ENCODE measurements around the gene NCBP1. TPM values are rescaled to one million over a fixed set of nuclear protein-coding genes. Genes with fewer than 3 reads are reported as not detected.
"Not testable (repeated sequence)": the region's sequence is repeated elsewhere in the genome, so short reads cannot be mapped to it uniquely, and the experiment has no call there.

Gene NCBP1, protein sequence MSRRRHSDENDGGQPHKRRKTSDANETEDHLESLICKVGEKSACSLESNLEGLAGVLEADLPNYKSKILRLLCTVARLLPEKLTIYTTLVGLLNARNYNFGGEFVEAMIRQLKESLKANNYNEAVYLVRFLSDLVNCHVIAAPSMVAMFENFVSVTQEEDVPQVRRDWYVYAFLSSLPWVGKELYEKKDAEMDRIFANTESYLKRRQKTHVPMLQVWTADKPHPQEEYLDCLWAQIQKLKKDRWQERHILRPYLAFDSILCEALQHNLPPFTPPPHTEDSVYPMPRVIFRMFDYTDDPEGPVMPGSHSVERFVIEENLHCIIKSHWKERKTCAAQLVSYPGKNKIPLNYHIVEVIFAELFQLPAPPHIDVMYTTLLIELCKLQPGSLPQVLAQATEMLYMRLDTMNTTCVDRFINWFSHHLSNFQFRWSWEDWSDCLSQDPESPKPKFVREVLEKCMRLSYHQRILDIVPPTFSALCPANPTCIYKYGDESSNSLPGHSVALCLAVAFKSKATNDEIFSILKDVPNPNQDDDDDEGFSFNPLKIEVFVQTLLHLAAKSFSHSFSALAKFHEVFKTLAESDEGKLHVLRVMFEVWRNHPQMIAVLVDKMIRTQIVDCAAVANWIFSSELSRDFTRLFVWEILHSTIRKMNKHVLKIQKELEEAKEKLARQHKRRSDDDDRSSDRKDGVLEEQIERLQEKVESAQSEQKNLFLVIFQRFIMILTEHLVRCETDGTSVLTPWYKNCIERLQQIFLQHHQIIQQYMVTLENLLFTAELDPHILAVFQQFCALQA
- total RNA-seq, result 16.6 TPM

DNA sequence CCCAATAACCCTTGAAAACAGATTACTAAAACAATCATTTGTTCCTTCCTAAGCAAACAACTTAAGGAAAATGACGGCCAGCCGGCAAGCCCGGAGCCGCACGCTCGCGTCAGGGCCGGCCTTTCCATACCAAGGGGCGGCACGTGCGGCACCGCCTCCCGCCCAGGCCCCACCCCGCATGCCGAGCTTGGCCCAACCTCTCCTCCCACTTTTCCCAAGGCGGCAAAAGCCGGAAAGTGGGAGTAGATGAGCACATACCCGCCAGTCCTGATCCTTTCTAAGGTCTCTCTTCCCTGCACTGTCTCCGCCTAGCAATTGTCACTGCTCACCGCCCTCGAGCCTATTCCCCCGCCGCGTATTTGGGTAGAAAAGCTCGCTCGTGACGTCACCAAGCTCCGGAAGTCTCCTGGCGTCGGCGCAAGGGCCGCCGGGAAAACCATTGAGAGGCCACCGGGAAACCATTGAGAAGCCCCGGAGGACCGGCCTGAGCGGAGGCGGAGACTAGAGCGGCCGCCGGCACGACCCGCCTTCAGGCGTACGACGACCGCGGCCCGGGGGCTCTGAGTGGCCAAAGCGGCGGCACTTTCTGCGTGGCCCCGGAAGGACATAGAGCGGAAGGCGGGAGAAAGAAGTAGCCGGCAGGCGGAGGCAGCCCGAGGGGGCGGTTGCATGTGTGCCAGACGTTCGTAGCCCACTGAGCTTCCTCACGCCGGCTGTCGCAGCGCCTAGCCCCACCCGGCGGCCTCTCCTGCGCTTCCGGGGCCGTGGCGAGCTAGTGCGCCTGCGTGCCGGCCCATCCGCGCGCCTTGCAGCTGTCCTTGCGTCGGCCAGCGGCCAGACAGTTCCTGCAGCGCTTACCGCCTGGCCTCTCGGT is at the start of gene NCBP1, which contains the start of gene TSTD2:
Gene NCBP1 (plus strand): TSS at position 837 of the 874 bp plus-strand sequence. CDS start 61 bp downstream, outside the sequence.
Gene TSTD2 (minus strand): TSS at position 384 of the 874 bp plus-strand sequence. CDS start 5,806 bp downstream, outside the sequence.
- peak; percentile 95 for ATAC-seq

DNA sequence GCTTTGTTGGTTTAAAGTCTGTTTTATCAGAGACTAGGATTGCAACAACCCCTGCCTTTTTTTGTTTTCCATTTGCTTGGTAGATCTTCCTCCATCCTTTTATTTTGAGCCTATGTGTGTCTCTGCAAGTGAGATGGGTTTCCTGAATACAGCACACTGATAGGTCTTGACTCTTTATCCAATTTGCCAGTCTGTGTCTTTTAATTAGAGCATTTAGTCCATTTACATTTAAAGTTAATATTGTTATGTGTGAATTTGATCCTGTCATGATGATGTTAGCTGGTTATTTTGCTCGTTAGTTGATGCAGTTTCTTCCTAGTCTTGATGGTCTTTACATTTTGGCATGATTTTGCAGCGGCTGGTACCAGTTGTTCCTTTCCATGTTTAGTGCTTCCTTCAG is 48.8 kb upstream of the NCBP1 start:
- not testable (repeated sequence) for ATAC-seq

DNA sequence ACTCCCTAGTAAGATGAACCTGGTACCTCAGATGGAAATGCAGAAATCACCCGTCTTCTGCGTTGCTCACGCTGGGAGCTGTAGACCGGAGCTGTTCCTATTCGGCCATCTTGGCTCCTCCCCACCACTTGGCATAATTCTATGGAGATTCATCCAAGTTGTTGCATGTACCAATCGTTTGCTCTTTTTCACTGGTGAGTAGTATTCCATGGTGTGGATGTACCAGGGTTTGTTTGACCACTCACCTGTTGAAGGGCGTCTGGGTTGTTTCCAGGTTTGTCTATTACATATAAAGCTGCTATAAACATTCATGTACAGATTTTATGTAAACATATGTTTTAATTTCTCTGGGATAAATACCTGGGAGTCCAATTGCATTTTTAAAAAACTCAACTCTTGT is 46.7 kb upstream of the NCBP1 start:
- ATAC-seq, result not testable (repeated sequence)

DNA sequence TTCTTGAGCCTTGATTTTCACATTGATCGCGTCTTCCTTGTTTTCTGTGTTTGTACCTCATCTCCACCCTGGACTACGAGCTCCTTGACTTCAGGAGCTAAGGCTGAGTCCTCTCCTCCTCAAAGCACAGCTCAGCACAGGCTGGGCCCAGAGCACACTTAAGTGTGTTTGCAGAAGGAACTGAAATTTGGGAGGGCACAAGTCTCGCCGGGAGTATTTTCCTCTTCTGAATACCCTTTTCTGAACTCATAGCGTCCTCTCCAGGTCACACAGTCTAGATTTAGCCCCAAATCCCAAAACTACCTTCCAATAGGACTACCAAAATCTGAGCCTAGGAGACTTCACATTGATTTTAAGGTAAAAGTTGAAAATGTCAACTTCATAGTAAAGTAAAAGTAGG is 42.1 kb upstream of the NCBP1 start:
- ATAC-seq, result no peak

DNA sequence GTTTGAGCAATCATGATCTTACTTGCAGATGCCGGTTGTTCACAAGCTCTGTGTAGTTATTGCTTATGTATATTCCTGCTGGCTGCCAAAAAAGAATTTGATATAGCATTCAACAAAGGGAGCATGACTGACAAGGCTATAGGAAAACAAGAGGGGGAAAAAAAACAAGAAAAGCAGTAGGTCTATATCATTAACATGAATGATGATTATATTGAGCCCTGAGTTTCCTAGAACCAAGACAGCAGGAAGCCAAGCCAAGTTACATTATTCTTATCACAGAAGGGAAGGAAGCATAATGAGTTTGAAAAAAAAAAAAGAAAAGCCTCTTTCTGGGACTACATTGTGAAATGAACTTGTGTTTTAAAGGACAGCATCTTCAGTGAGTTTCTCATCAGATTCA is 41.5 kb upstream of the NCBP1 start:
- ATAC-seq, result no peak

DNA sequence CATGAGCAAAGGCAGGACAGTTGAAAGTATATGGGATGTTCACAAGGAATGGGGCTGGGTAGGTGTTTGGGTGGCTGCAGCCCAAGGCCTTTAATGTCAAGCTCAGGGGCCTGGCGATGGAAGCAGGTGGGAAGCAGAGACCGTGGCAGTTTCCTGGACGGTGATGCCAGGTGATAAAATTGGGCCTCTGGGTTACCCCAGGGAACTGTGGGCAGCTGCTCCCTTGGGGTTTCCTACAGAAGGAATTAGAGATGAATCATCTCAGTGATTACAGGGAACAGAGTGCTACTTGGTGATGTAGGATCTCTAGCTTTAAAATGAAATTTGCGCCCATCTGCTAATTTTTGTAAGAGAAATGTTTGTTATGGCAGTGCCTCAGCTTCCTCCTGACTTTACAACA is 39.7 kb upstream of the NCBP1 start:
- no peak for ATAC-seq

DNA sequence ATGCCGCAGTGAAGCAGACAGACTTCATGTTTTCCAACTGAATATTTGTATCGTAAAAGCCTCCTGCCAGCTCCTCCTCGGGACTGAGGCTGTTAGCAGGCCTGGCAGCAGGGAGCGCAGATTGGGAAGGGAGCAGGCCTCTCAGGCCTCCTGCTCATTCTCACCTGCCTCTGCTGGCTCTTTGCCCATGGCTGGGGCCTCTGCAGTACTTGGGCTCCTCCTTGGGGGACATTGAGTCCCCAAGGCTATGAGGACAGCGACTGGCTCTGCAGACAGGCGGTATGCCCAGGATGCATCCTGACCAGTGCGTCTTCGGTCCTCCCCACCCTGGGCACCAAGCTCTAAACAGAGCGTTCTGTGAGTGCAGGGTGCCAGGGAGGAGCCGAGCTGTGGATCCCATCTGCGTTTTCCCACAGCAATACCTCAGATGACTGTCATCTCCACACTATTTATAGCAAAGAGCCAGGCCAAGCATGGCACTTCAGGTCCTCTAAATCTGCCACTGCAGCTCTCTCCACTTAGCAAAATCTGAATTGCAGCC is 39.2 kb upstream of the NCBP1 start:
- ATAC-seq, result no peak

DNA sequence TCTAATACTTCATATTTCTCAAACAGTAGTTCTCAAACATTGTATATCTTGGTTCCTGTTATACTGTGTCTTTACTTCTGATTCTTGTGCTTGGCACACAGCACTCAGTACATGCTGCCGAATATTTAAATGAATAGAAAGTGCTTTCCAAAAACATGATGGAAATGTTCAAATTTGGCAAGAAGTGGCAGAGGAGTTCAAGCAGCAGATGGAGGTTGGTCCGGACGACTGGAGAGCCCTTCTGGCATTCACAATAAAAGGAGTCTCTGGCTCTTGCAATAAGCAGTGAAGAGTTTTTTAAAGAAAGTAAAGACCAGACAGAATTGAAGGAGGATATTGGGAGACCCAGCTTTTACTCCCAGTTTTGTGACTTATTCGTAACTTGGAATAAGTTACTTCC is 36.7 kb upstream of the NCBP1 start:
- no peak for ATAC-seq

DNA sequence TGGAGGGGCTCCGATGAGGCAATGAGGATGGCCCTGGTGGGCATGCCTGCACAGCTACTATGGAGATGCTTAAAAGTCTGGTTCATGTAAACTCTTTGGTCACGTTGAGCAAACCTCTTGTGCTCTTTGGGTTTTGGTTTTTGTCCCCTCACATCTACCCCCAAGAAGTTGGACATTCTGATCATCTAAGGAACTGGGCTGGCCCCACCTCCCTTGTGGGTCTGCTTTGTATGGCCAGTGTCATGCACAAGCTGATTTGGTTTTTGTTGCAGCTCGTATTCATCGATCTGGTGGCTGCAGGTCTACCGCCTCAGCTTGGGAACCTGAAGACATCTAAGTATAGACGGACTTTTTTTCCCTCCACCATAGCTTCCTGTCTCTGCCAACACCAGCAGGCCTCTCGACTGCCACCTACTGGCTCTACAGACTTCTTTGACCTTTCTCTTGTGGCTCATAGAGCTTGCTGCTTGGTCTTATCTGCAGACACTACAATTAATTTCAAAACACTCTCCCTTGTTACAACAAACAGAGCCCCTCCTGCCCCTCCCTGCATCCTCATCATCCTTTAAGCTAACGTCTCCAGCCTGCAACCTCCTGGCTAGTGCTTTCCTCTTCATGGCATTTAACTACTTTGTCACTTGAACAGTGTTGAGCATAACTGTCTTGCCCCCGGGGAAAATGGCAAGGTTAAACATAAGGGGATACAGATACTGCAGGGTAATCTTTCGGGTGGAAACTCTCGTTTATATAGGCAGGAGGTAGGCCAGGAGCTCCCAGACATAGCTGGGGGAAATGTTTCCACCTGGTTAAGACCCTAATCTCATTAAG is 34.9 kb upstream of the NCBP1 start:
- peak; percentile 74 for ATAC-seq

DNA sequence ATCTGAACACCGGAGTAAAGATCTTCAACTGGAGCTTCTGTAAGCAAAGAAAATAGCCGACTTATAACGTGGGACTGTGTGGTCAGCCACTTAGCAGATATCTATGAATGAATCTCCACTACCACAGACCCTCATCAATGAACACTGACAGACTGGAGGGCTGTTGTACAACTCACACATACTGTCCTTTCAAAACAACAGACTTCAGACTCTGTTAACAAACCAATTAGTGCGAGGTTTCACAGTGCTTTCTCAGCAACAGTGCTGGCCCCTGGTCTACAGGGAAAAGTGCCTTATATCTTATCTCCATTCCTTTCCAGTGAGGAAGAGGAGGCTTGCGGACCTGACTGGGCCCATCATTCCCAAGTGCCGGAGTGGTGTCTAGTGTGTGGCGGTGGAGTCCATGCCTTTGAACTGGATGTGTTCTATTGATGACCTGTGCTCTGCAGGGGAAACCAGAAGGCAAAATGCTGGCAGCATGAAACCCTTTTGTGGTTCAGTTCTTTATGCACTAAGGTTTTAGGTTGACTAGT is 34.2 kb upstream of the NCBP1 start:
- ATAC-seq, result no peak

DNA sequence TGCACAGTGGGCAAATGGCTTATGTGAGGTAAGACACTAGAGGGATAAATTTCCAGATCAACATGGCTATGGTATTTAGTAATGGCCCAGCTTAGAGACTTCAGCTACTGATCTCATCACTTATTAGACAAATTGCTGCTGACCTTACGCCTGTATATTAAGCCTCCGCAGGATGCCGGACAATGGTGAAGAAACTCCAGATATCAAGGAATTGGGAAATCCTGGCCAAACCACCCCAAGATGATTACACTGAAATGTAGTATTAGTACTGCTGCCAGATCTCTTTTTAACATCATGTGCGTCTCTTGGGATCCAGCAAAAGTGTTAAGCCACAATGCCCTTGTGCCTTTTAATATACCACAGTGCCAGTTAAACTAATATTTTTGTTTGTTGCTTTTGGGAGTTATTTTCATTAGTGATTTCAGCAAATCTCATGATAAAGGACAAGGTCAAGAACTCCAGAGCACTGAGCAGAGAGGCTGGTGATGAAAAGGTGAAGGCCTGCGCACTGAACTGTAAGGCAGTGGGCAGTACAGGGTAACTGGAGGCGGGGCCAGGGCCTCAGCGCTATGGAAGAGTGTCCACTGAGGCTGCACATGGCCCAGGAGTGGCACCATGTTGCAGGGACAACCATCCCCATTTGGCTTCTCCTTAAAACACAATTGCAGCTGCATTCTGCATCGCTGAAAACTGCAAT is 32.9 kb upstream of the NCBP1 start:
- ATAC-seq, result no peak

DNA sequence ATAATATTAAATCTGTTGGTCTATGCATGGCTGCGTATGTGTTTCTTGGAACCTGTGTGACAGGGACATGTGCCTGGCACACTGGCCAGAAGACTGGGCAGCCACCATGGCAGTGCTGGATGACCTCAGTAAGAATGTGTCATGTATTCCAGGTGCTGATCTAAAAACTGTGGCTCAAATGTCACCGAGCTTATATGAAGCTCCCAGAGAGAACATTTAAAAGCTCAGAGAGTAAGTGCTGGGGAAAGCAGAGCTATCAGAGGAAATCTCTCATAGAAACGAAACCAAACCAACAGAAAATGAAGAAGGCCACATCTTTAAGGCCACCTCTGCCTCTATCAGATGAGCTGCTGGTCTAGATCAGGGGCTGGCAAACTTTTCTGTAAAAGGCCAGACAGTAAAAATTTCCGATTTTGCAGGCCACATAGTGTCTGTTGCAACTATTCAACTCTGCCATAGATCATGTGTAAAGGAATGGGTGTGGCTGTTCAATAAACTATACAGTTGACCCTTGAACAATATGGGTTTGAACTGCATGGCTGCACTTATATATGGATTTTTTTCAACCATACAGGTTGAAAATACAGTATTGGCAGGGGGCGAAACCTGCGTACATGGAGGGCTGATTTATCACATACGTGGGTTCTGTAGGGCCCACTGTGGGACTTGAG is 32.3 kb upstream of the NCBP1 start:
- no peak for ATAC-seq

DNA sequence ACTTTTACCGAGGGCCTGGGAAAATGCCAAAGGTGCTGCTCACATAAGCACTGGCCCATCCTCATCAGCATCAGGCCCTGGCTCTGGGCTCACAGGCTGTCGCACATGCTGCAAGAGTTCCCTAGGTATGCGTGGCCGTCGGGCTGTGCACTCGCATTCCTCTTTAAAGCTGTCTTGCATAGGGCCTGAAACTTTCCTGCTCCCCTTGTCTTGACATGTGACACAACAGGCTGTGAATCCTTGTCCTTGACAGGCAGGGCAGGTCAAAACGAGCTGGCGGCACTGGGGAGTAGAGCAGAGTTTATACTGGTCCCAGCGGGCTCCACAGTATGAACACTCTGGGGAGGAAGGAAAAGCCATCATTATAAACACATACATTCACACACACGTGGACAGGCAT is 31.2 kb upstream of the NCBP1 start:
- ATAC-seq, result no peak

DNA sequence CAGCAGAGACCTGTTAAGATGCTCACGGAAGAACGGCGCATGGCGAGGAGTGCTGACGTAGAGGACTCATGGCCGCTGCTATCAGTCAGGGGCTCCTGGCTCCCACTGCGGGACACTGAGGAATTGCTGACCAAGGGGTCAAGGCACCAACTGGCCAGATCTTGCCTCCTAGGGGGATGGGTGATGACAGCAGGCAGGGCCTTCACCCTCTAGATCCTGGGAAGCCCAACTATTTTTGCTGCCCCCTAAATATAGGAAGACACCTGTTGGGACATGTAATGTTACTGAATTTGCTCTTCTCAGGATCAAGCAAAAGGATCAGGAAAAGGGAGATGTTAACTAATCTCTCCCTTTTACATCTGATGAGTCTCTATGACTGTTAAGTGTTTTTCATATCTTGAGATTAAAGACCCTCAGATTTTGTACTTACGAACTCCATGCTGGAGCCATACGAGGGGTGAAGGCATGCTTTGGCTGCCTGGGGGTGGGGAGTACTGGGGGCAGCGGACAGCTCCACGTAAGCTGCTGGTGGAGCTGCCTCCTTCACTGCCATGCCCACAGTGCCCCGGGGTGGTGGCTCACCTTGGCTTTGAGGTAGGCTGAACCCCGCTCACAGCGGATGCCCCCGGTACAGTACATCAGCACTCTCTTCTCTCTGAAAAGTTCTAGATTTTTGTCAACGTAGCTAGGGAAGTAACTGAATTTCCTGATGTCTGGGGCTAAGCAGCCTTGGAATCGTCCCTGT is 28.5 kb upstream of the NCBP1 start:
- no peak for ATAC-seq

DNA sequence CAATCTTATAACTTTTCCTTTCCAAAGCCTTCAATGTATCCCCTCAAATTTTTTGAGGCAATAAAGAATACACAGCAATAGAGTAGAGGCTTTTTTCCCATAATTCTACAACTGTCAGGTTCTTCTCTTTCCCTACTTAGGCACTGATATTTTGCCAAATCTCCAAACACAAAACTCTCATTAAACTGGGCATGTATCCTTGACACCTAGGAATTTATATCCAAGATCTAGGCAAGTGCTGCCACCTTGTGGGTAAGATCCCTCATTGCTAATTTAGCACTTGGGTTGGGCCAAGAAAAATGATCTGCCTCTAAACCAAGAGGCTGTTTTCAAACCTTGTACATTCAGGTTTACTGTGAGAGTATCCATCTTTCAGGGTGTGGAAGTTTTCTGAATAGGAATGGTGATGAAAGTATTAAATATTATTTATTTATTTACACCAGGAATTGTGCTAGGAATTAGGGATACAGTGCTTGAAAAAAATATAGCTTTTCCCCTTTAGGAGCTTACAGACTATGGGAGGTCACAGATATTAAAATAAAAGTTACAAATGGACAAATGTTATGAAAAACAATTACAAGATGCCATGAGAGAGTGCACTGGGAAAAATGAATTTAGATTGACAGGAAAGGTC is 18.1 kb upstream of the NCBP1 start:
- peak; percentile 64 for ATAC-seq

DNA sequence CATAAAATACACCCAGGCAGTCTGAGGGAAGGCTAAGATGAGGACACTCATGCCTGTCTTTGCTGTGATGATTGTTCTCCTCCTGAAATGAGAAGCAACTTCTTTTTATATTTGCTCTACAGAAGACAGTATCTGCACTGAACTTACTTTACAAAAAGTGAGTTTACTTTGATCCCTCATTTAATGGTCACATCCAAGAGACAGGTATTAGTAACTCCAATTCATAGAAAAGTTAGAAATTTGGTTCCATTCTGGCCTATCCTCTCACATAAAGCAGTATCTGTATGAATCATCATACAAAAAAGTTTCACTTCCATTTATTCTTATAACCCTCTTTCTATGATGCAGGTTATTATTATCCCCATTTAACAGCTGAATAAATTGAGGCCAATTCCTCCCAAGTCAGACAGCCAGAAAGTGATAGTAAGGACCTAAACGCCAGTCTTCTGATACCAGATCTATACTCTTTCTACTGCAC is 15.6 kb upstream of the NCBP1 start:
- no peak for ATAC-seq

DNA sequence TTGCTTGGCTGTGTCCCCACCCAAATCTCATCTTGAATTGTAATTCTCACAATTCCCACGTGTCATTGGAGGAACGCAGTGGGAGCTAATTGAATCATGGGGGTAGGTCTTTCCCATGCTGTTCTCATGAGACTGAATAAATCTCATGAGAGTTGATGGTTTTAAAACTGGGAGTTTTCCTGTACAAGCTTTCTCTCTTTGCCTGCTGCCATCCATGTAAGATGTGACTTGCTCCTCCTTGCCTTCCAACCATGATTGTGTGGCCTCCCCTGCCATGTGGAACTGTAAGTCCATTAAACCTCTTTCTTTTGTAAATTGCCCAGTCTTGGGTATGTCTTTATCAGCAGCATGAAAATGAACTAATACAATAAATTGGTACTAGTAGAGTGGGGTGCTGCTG is 13.6 kb upstream of the NCBP1 start:
- ATAC-seq, result not testable (repeated sequence)

DNA sequence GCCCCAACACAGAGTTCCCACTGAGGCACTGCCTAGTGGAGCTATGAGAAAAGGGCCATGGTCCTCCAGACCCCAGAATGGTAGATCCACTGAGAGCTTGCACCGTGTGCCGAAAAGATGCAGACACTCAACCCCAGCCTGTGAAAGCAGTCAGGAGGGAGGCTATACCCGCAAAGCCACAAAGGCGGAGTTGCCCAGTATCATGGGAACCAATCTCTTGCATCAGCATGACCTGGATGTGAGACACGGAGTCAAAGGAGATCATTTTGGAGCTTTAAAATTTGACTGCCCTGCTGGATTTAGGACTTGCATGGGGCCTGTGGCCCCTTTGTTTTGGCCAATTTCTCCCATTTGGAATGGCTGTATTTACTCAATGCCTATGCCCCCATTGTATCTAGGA is 11.1 kb upstream of the NCBP1 start:
- not testable (repeated sequence) for ATAC-seq

DNA sequence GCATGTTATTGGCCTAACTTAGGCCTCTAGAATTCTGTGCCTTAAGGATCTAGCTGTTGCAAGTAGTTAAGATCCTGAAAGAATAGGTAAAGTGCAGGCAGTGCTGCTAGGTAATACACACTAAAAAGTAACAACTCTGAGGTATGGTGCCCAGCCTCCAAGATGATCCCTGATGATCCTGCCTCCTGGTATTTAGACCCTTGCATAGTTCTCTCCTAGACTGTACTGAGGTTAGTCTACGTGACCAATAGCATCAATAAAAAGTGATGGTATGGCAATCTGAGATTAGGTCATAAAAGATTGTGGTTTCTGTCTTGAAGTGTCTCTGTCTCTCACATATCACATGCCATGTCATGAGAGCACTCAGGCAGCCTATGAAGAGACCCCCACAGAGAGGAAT is 9.7 kb upstream of the NCBP1 start:
- ATAC-seq, result no peak
